ENCODE measurements around the gene SH2D4B.

SH2D4B gene

GRCh38 chr10:80504158-80504811, 33.4 kb upstream of the SH2D4B start:
- no peak for DNase-seq

- no peak for DNase-seq
Measured at GRCh38 chr10:80504897-80505465, 32.7 kb upstream of the SH2D4B start.

- no peak for DNase-seq
Measured at GRCh38 chr10:80506189-80506575, 31.5 kb upstream of the SH2D4B start.

GRCh38 chr10:80506836-80507487, 30.7 kb upstream of the SH2D4B start:
- DNase-seq: no peak

- DNase-seq: no peak
Measured at GRCh38 chr10:80509108-80509402, 28.6 kb upstream of the SH2D4B start.

- DNase-seq: no peak
Measured at GRCh38 chr10:80509403-80510161, 28.1 kb upstream of the SH2D4B start.

GRCh38 chr10:80512031-80512526, 25.6 kb upstream of the SH2D4B start:
- no peak for DNase-seq

GRCh38 chr10:80513106-80513505, 24.6 kb upstream of the SH2D4B start:
- DNase-seq: no peak

- no peak for DNase-seq
Measured at GRCh38 chr10:80515511-80515910, 22.2 kb upstream of the SH2D4B start.

GRCh38 chr10:80515941-80516340, 21.8 kb upstream of the SH2D4B start:
- DNase-seq: no peak

- DNase-seq: no peak
Measured at GRCh38 chr10:80516506-80517075, 21.1 kb upstream of the SH2D4B start.

- no peak for DNase-seq
Measured at GRCh38 chr10:80517416-80518142, 20.1 kb upstream of the SH2D4B start.

GRCh38 chr10:80518143-80518806, 19.4 kb upstream of the SH2D4B start:
- no peak for DNase-seq

GRCh38 chr10:80518807-80519360, 18.8 kb upstream of the SH2D4B start:
- DNase-seq: no peak

GRCh38 chr10:80519936-80520650, 17.6 kb upstream of the SH2D4B start:
- DNase-seq: no peak

GRCh38 chr10:80520661-80521470, 16.8 kb upstream of the SH2D4B start:
- no peak for DNase-seq

GRCh38 chr10:80522756-80523363, 14.8 kb upstream of the SH2D4B start:
- no peak for DNase-seq

GRCh38 chr10:80523773-80524172, 13.9 kb upstream of the SH2D4B start:
- peak; percentile 1 for DNase-seq

GRCh38 chr10:80524190-80524909, 13.4 kb upstream of the SH2D4B start:
- DNase-seq: peak; percentile 8

All from CD4-positive, alpha-beta T cell treated with Interleukin-6 for 4 hours (primary cell).